Measurements from ENCODE around the gene SLC52A1.

DNA sequence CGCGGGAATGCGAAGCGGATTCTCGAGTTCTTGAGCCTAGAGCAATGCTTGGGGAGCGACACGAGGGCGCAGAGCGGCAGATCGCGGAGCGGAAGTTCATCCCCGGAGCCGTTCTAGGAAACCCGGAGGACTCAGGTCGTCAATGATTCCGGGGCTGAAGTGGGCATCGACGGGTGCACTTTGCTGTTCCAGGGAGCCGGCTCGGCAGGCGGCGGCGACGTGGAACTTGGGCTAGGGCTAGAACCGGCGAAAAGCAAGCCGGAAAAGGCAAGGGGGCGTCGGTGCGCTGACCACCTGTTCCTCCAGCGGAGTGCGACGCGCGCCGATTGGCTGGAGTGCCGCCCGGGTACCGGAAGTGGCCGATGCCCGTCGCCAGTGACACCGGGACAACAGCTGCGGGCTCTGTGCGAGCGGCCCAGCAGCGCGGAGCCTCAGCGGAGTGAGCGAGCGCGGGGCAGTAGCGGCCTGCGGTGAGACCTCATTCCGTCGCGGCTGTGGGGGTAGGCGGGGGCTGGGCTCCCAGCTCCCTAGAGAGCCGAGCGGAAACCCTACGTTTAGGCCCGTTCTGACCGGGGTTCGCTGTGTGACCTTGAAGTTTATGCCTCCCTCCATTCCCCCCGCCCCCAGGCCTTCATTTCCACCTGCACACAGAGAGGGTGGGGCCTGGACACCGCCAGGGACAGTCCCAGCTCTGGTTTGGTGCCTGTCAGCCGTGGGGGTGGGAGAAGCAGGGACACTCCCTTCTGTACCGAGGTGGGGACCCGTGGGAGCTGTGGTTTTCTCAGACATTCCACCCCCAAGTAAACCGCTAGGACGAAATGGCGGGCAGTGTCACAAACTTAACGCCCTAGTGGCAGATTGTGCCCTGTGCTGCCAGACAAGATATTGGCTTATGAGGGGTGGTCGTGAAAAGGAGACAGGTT lies 43.1 kb upstream of the SLC52A1 start, which contains the start of gene ZFP3:
- TF ChIP-seq EZH2 (IDR thresholded peaks at IDR 0.05; ENCODE audit: borderline replicate concordance, low read length) = no peak
- TF ChIP-seq, protein P1, sequence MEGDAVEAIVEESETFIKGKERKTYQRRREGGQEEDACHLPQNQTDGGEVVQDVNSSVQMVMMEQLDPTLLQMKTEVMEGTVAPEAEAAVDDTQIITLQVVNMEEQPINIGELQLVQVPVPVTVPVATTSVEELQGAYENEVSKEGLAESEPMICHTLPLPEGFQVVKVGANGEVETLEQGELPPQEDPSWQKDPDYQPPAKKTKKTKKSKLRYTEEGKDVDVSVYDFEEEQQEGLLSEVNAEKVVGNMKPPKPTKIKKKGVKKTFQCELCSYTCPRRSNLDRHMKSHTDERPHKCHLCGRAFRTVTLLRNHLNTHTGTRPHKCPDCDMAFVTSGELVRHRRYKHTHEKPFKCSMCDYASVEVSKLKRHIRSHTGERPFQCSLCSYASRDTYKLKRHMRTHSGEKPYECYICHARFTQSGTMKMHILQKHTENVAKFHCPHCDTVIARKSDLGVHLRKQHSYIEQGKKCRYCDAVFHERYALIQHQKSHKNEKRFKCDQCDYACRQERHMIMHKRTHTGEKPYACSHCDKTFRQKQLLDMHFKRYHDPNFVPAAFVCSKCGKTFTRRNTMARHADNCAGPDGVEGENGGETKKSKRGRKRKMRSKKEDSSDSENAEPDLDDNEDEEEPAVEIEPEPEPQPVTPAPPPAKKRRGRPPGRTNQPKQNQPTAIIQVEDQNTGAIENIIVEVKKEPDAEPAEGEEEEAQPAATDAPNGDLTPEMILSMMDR (IDR thresholded peaks at IDR 0.05; ENCODE audit: low read length) = peak; percentile 34; the same call in 1 of the 2 replicates
